ENCODE data around the gene PELI2.

GRCh38 chr14:56119201-56119981, 1.2 kb downstream of the PELI2 start:
- no peak for TF ChIP-seq TSHZ2 (CRISPR knock-in tag; IDR thresholded peaks at IDR 0.05)
- TF ChIP-seq PPARA (CRISPR knock-in tag; IDR thresholded peaks at IDR 0.05; ENCODE audit: borderline replicate concordance) = no peak
- no peak for TF ChIP-seq ZFP30 (CRISPR knock-in tag; IDR thresholded peaks at IDR 0.05)
- TF ChIP-seq ZNF8 (CRISPR knock-in tag; IDR thresholded peaks at IDR 0.05) = no peak
- no peak for TF ChIP-seq ZNF565 (CRISPR knock-in tag; conservative IDR thresholded peaks at IDR 0.05; ENCODE audit: low read depth)
- TF ChIP-seq ISL1 (CRISPR knock-in tag; IDR thresholded peaks at IDR 0.05) = no peak
- TF ChIP-seq ZC3H10 (CRISPR knock-in tag; IDR thresholded peaks at IDR 0.05) = no peak

Measured in SK-N-SH treated with all-trans-retinoic acid at 6 μM for 48 hours (cell line).